NCI-H524 treated with DMSO at 0.1 percent for 48 hours (cell line): ENCODE results near the gene NCAPG2.

Experiments used
- DNase-seq: peaks from one replicate; lab custom pipeline; 2025; lab: John Stamatoyannopoulos, UW

Gene NCAPG2

DNA sequence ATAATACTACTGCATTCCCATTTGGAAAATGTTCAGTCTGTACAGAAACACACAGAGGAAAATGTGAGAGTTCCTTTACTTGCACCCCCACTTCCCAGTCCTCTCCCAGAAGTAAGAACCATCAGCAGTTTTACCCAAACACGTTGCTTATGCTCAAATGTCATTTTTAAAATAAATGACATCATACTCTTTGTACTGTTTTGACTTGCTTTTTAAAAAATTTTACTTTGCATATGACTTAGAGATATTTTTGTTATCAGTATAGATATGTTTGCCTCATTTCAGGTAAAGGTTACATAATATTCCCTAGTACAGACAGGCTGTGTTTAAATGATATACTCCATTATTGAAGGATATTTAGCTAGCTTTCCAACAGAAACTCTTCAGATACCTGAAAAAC lies 103.5 kb downstream of the NCAPG2 start:
- no peak for DNase-seq

DNA sequence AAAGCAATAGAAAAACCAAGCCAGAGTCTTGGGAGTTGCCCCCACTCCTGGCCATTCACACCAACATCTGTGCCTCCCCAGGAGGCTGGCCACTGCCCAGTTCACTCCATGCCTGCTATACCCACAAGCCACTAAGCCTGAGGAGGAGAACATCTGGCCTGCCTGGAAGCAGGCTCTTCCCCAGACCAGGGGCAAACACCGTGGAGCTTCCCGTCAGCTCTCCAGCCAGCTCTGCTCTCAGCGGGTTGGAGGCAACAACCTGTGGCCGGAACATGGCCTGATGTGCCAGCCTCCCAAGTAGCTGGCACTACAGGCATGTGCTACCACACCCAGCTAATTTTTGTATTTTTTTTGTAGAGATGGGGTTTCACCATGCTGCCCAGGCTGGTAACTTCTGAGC lies 107.9 kb downstream of the NCAPG2 start:
- no peak for DNase-seq

DNA sequence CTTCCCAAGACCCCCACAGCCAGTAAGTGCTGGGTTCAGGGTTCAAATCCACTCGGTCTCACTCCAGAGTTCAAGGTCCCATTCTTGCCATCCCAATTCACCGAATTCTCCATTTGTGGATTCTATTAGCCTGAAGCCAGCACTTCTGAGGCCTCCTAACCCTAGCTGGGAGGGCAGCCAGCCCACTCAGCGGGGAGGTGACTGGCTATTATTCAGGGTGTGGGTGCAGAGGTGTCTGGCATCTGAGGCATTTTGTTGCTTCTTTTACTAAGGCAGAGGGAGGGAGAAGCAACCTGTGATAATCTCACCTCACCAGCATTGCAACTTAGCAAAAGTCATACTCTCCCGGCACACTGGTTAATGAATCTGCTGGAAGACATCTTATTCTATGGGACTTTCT lies 108.3 kb downstream of the NCAPG2 start:
- DNase-seq, result no peak

DNA sequence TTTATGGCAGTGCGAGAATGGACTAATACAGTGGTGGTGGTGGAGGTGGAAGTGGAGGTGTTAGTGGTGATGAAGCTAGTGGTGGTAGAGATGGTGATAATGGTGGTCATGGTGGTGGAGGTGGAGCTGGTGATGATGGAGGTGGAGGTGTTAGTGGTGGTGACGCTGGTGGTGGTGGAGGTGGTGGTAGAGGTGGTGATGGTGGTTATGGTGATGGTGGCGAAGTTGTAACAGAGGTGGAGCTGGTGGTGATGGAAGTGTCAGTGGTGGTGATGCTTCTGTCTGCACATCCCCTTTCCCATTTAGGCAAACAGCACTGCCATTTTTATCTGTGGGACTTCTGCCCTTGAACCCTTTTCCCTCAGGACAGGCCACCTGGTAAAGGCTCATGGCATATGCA lies 109.5 kb downstream of the NCAPG2 start:
- no peak for DNase-seq

DNA sequence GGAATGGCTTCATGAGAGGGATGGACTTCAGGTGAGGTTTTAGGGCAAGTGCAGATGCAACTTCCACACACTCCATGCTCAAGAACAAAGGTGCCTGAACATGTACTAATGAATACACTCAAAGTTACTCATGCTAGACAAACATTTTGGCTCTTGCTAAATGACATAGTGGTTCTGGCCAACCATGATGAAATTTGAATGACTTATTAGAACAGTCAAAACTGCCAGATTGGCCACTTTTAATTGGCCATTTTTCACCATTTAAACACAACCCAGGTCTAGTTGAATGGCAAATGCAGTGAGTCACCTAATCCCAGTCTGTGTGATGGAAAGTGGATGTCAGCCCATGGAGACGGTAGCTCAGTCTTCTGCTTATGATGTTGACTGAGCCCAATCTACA lies 112.1 kb downstream of the NCAPG2 start:
- DNase-seq, result no peak

DNA sequence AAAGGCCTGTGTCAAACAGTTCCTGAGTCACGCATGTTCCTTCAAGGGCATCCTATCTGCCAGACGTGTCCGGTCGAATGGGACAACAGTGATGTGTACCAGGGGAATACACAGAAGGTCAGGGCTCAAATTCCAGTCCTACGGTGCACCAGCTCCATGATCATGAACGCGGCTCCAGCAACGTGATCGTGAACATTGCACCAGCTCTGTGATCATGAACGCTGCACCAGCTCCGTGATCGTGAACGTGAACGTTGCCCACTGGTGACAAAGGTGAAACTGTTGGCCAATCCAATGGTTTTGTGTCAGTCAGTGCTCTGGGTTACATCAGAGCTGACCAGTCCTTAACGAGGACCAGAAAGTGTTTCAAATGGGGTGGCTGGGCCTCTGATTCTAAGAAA lies 112.7 kb downstream of the NCAPG2 start:
- no peak for DNase-seq

DNA sequence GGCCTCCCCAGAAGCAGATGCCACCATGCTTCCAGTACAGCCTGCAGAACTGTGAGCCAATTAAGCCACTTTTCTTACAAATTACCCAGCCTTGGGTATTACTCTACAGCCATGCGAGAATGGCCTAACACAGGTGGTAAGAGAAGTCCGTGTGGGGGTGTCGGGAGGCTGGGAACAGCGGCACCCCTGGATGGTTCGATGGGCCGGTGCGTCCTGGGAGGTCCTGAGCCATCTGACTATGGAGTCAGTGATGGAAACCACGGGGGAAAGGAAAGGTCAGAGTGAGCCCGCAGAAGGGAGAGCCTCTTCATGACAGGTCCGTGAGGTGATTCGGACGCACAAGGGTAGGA lies 114.4 kb downstream of the NCAPG2 start:
- no peak for DNase-seq

DNA sequence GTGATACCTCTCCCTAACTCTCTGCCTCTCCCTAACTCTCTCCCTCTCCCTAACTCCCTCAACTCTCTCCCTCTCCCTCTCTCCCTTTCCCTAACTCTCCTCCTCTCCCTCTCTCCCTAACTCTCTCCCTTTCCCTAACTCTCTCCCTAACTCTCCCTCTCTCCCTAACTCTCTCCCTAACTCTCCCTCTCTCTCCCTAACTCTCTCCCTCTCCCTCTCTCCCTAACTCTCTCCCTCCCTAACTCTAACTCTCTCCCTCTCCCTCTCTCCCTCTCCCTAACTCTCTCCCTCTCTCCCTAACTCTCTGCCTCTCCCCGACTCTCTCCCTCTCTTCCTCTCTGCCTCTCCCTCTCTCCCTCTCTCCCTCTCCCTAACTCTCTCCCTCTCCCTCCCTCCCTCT lies 115.0 kb downstream of the NCAPG2 start:
- DNase-seq, result no peak

DNA sequence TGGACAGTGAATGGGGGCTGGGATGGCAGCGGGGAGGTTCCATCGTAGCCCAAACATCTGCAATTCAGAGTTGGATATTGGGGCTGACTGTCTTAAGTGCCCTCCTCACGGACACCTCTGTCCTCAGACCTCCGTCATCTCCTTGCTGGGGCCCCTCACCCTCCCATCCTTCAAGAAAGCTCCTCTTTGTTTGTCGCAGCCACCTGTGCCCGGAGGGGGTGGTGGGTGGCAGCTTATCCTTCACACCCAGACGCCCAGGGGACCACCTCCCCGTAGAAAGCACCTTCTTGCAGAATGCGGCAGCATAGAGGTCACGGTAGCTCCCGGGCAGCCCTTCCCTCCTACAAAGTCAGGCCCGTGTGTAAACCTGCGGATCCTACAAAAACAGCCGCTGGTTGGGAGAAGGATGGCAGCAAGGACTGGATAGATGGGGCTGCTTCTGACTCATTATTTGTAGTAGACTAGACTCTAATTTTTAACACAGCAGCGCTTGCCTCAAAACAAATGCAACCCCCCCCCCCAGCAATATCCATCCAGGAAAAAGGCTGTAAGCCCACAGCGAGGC lies 115.6 kb downstream of the NCAPG2 start:
- no peak for DNase-seq

DNA sequence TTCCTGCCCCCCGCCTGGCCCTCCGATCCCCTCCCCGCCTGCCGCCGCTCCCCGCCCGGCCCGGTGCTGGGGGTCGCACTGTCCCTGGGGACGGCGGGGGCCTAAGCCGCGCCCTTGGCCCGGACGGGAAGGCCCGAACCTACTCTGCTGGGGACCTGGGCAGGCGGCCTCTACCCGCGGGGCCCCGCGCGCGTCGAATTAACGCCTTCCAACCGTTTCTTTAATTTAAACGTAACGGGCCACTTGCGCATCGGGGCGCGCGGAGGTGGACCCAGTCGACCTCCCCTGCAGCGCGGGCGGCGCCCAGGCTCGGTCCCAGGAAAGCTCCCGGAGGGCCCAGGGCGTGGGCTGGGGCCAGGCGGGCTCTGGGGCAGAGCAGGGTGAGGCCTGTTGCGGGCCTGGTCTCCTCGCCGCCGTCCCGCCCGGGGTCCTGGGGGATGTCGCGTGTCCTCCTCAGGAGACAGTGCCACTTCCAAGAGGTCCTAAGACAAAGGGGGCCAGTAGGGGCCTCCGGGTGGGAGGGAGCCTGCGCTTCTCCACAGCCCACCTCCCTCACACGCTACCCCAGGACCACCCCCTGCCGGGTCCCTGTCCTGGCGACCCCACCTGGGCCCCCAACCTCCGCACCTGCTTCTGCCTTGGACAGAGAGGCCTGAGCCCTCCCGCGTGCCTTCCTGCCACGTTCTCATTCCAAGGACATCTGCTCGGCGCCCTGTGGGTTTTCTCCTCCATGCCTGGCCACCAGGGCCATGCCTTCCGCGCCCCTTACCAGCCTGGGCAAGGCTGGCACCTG lies 116.3 kb downstream of the NCAPG2 start:
- no peak for DNase-seq

DNA sequence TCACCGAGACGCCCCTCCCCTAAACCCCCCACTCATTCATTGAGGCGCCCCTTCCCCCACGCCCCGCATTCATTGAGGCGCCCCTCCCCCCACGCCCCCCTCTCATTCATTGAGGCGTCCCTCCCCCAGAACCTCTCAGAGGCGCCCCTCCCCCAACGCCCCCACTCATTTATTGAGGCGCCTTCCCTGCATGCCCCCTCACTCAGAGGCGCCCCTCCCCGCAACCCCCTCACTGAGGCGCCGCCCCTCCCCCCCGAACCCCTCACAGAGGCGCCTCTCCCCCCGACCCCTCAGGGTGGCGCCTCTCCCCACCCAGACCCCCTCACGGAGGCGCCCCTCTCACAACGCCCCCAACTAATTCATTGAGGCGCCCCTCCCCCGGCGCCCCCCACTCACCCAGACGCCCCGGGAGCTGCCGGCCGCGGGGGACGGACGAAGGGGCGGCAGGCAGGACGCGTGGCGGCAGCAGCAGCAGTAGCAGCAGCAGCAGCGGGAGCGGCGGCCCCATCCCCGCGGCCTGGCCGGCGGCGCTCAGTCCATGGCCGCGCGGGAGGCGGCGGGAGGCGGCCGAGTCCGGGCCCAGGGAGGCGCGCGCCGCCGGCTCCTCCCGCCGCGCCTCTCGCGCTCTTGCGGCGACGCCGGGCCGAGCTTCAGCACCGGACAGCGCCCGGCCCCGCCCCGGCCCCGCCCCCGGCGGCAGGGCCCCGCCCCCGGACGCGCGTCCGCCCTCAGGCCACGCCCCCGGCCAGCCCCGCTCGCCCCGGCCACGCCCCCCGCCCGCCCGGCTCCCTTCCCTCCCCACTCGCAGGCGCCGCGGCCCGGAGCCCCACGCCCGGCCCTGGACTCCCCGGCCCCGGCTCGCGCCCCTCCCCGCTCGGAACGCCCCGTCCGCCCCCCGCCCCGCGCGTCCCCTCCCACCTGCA lies 117.2 kb downstream of the NCAPG2 start, which contains the start of gene PTPRN2:
Gene PTPRN2 (minus strand): TSS at position 662 of the 923 bp plus-strand sequence.
- DNase-seq, result no peak

DNA sequence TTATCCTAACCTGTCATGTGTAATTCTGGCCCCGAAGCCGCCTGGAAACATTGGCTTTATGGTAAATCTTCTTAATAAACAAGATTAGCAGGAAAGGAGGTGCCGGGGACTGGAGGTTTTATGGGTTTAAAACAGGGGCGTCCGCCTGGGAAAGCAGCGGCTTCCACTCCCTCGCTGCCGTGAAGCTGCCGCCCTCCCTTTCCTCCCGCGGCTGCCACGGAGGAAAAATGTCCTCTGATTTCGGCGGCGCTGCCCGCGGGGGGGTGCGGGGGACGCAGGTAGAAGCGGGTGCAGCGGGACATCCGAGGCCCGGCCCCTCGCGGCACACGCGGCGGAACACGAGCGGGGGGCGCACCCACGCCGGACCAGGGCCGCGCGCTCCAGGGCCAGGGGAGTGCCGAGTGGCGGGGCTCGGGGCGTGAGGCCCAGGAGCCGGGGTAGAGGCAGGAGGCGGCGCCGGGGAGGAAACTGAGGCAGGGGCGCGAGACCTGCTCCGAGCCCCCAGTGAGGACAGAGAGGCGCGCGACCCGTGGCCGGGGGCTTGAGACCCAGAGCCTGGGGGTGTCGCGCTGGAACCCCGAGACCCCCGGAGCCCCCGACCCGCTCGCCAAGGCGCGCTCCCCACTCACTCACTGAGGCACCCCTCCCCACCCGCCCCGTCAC lies 118.0 kb downstream of the NCAPG2 start:
- DNase-seq, result no peak

DNA sequence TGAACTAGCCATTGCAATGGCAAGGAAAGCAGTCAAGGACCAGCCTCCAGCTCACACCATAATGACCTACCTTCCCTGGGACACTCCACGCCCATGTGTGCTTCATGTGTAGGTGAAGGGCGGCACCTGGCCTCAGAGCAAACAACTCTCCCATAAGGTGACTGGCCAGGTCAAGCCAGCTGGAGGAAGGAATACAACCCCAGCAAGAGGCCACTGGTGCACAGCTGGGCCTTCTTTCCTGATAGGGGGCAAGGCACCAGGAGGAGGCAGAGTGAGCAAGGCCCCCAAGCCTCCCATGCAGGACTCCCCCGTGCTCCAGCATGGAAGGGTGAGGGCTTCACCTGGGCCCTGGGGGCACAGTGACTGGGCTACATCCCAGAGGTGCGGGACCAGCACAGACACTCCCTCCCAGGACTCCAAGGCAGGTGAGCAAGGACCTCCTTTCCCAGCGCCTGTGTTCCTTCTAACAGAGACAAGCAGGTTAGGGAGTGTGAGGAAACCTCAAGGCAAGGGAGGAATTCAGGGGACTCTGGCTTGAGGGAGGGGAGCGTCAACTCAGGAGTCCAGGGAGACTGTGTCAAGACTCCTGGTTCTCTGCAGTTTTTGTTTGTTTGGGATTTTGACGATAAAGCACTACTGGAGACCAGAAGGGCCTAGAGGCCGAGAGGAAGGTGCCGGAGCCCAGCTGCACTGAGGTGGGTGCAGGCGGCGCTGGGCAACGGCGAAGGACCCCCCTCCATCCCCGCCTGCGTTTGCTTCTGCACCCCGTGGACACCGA lies 118.7 kb downstream of the NCAPG2 start:
- no peak for DNase-seq

DNA sequence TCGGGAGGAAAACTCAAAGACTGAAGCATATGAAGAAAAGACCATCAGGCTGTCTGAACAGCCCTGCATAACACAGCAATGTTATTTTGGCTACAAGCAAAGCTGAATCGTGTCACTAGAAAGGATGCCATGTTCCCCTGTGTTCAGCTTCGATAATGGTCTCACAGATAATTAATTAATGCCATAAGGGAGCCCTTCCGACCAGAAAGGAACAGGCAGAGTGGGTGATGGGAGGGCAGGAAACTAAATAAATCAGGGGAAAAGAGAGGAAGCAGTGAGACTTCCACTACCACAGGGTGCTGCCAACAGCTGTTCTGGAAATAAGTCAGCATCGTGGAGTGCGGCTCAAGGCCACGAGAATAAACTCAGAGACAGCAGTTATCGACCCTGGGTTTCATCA lies 120.2 kb downstream of the NCAPG2 start:
- no peak for DNase-seq

DNA sequence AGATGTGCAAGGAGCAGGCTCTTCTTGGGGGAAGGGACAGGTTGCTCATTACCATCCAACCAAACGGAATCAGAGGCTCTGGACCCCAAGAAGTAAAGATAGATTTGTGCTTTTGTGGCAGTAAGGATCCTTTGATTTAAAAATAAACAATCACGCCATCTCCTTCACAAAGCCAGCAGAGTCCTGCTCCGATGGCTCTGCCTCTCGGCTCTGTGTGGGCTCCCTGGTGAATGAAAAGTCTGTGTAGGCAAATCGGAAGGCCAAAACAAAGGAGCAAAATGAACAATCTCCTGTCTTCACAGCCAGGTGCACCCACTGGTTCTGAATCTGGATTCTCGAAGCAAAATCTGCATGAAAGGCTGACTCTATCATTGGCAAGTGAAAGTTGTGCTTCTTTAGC lies 120.8 kb downstream of the NCAPG2 start:
- DNase-seq, result no peak

DNA sequence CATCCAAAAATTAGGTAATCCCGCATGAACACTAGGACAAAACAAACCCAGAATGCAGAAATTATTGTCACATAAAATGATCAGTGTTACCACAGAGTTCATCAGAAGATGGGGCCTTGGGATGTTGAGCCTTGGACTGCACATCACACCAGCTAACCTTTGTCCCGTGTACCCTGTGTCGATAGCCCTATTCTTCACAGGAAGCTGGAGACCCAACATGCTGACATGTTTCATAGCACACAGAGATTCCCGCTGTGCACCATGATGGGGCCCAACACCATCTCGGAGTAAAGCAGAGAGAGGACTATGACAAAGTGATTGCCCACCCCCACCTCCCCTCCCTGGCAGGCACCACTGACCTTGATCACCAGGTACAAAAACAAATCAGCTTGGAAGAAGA lies 121.5 kb downstream of the NCAPG2 start:
- no peak for DNase-seq

DNA sequence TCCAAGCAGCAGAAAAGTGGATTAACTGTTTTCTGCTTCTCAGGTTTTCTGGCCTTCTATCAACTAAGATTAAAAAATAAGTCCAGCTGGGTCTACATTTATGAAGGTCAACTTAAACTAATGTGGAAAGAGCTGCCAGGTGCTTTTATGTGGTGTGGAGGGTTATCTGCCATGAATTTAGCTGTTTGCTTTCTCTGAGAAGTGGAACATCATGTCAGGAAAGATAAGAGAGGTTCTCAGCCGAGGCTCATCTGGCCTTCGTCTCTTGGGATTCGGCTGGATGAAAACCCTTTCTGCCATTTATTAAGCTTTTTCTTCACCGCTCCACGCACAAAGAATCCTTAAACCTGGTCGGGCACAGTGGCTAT lies 122.5 kb downstream of the NCAPG2 start:
- no peak for DNase-seq

DNA sequence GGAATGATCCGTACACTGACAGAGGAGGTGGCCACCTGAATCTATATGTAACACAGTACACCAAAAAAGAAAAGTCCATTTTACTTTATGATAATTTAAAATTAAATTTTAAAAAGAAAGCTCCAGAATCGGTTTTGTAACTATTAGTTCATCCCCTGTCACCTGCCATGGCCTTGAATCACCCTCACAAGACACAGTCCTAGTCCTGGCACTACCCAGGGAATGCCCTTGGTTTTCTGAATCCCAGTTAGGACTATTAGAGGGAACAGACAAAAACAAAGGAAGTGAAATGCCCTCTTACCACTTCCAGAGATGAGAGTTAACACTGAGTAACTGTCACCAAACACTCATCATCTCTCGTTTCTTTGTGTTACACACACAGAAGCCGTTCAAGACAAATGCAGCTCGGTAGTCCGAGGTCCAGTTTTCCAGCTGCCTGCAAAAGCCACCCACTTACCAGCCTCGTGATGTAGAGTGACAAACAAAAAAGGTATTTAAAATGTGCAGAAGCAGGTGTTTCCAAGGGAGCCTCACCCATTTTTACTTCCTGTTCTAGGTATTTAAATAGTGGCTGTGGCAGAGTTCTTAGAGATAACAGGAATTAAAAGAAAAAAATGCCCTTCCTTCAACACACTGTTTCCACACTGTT lies 123.0 kb downstream of the NCAPG2 start:
- no peak for DNase-seq
